ENCODE measurements around the gene MYZAP.

MYZAP gene

GRCh38 chr15:57572468-57572867 lies 19.2 kb upstream of the MYZAP start:
- DNase-seq, result no peak
- H3K4me1 ChIP-seq, result peaks cover 8% of the 10 kb centered on the region
- TF ChIP-seq, protein P1, sequence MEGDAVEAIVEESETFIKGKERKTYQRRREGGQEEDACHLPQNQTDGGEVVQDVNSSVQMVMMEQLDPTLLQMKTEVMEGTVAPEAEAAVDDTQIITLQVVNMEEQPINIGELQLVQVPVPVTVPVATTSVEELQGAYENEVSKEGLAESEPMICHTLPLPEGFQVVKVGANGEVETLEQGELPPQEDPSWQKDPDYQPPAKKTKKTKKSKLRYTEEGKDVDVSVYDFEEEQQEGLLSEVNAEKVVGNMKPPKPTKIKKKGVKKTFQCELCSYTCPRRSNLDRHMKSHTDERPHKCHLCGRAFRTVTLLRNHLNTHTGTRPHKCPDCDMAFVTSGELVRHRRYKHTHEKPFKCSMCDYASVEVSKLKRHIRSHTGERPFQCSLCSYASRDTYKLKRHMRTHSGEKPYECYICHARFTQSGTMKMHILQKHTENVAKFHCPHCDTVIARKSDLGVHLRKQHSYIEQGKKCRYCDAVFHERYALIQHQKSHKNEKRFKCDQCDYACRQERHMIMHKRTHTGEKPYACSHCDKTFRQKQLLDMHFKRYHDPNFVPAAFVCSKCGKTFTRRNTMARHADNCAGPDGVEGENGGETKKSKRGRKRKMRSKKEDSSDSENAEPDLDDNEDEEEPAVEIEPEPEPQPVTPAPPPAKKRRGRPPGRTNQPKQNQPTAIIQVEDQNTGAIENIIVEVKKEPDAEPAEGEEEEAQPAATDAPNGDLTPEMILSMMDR (IDR thresholded peaks at IDR 0.05; ENCODE audit: low read depth, low read length), result no peak
- no peak overlapping the region for H3K4me3 ChIP-seq (ENCODE audit: low read depth, low read length)
- no peaks in the 10 kb centered on the region for H3K36me3 ChIP-seq
- H3K9me3 ChIP-seq, result no peaks in the 10 kb centered on the region
- no peaks in the 10 kb centered on the region for H3K27me3 ChIP-seq

DNA sequence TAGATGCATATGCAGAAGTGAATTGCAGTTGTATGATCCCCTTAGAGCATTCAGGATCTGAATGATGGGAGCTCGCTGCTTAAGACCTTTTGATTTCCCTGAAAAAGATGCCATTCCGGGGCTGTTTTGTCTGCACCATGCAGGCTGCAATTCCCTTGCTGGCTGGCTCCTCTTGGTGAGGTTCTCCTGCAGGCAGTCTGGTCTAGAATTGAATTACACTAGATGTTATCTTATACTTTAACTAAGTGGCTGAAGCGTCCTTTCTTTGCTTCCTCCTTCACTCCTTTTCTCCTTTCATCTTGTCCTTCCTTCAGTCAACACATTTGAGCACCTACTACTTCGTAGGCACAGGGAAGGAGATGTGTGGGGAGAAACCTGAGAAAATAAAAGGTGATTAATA lies 18.6 kb upstream of the MYZAP start:
- DNase-seq, result peak; percentile 42
- Histone ChIP-seq H3K36me3 (no peaks in the 10 kb centered on the region), H3K4me3 (ENCODE audit: low read depth, low read length) (no peak overlapping the region), H3K4me1 (peaks cover 8% of the 10 kb centered on the region), H3K27me3 (no peaks in the 10 kb centered on the region), H3K9me3 (no peaks in the 10 kb centered on the region)
- TF ChIP-seq, protein P1 (IDR thresholded peaks at IDR 0.05; ENCODE audit: low read depth, low read length), result no peak

GRCh38 chr15:57575363-57575762 lies 16.3 kb upstream of the MYZAP start:
- H3K27me3 ChIP-seq, result no peaks in the 10 kb centered on the region
- peak; percentile 42 for DNase-seq
- no peaks in the 10 kb centered on the region for H3K9me3 ChIP-seq
- H3K4me3 ChIP-seq (ENCODE audit: low read depth, low read length), result no peak overlapping the region
- peaks cover 8% of the 10 kb centered on the region for H3K4me1 ChIP-seq
- H3K36me3 ChIP-seq, result no peaks in the 10 kb centered on the region
- TF ChIP-seq, protein P1 (IDR thresholded peaks at IDR 0.05; ENCODE audit: low read depth, low read length), result no peak

GRCh38 chr15:57578288-57578900 lies 13.3 kb upstream of the MYZAP start:
- H3K27me3 ChIP-seq, result no peaks in the 10 kb centered on the region
- H3K4me1 ChIP-seq, result peaks cover 5% of the 10 kb centered on the region
- H3K4me3 ChIP-seq (ENCODE audit: low read depth, low read length), result no peak overlapping the region
- no peak for DNase-seq
- TF ChIP-seq, protein P1 (IDR thresholded peaks at IDR 0.05; ENCODE audit: low read depth, low read length), result no peak
- H3K9me3 ChIP-seq, result no peaks in the 10 kb centered on the region
- H3K36me3 ChIP-seq, result no peaks in the 10 kb centered on the region

DNA sequence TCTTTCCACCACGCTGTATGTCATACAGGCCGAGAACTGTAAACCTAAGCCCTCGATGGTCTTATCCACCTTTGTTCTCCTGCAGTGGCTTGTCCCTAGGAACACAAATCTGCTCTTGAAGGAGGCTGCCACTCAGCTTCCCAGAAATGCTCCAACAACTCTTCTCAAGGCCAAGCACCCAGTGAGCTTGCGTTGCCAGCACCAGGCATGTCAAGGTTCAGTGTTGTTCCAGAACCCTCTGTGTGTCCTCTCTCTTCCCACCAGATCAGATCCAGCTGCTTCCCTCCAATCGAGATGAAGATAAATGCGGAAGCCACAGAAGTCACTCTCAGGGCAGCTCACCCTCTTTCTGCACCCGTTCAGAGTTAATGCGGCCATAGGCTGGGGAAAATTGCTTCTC lies 11.3 kb upstream of the MYZAP start:
- Histone ChIP-seq H3K36me3 (no peaks in the 10 kb centered on the region), H3K4me1 (0 out of 2 replicates have a peak, but pooled peaks cover under 1% of the 10 kb centered on the region), H3K27me3 (no peaks in the 10 kb centered on the region), H3K4me3 (ENCODE audit: low read depth, low read length) (no peak overlapping the region), H3K9me3 (no peaks in the 10 kb centered on the region)
- DNase-seq, result no peak
- TF ChIP-seq, protein P1 (IDR thresholded peaks at IDR 0.05; ENCODE audit: low read depth, low read length), result no peak

GRCh38 chr15:57580866-57581265 lies 10.8 kb upstream of the MYZAP start:
- TF ChIP-seq, protein P1 (IDR thresholded peaks at IDR 0.05; ENCODE audit: low read depth, low read length), result no peak
- H3K4me3 ChIP-seq (ENCODE audit: low read depth, low read length), result no peak overlapping the region
- no peaks in the 10 kb centered on the region for H3K4me1 ChIP-seq
- H3K9me3 ChIP-seq, result no peaks in the 10 kb centered on the region
- H3K36me3 ChIP-seq, result no peaks in the 10 kb centered on the region
- no peak for DNase-seq
- no peaks in the 10 kb centered on the region for H3K27me3 ChIP-seq

All from BE2C (cell line).